IMR-90 (cell line): ENCODE measurements around the gene RHBDD2.

ENCODE experiments used
- BHLHE40 ChIP-seq: fragments of 150-350 bp; IDR thresholded peaks from 2 replicates; pipeline ENCODE4 v1.6.1; 2016; ENCODE audit warnings: mild to moderate bottlenecking, low read depth, low read length
- CTCF ChIP-seq: conservative IDR thresholded peaks from 2 replicates; pipeline ENCODE4 v1.5.1; 2012; ENCODE audit warnings: mild to moderate bottlenecking, low read depth, low read length, improper control_type of control experiment
- ELK1 ChIP-seq: fragments of 150-350 bp; IDR thresholded peaks from 2 replicates; pipeline ENCODE4 v1.6.1; 2016; ENCODE audit warnings: low read depth, mild to moderate bottlenecking, low read length, moderate library complexity, borderline replicate concordance
- FOS ChIP-seq: fragments of 150-350 bp; IDR thresholded peaks from 2 replicates; pipeline ENCODE4 v1.6.1; 2016; ENCODE audit warnings: low read depth, low read length
- MAFK ChIP-seq: IDR thresholded peaks from 2 replicates; pipeline ENCODE4 v1.6.1; 2012; ENCODE audit warnings: low read depth, low read length, improper control_type of control experiment
- MAZ ChIP-seq: IDR thresholded peaks from 2 replicates; pipeline ENCODE4 v1.6.1; 2012; ENCODE audit warnings: low read depth, mild to moderate bottlenecking, low read length, improper control_type of control experiment, moderate library complexity, borderline replicate concordance
- MXI1 ChIP-seq: IDR thresholded peaks from 2 replicates; pipeline ENCODE4 v1.6.1; 2012; ENCODE audit warnings: low read depth, mild to moderate bottlenecking, low read length, moderate library complexity, borderline replicate concordance
- NFE2L2 ChIP-seq: fragments of 150-350 bp; IDR thresholded peaks from 2 replicates; pipeline ENCODE4 v1.6.1; 2016; ENCODE audit warnings: low read depth, mild to moderate bottlenecking, low read length
- POLR2A ChIP-seq: IDR thresholded peaks from 2 replicates; pipeline ENCODE4 v1.6.1; 2012; ENCODE audit warnings: mild to moderate bottlenecking, low read depth, low read length
- RAD21 ChIP-seq: IDR thresholded peaks from 2 replicates; pipeline ENCODE4 v1.6.1; 2012; ENCODE audit warnings: low read length, improper control_type of control experiment
- RCOR1 ChIP-seq: IDR thresholded peaks from 2 replicates; pipeline ENCODE4 v1.6.1; 2012; ENCODE audit warnings: mild to moderate bottlenecking, low read length, improper control_type of control experiment; ENCODE audit not compliant: insufficient replicate concordance
- RFX5 ChIP-seq: IDR thresholded peaks from 2 replicates; pipeline ENCODE4 v1.8.0; 2012; ENCODE audit warnings: low read depth, mild to moderate bottlenecking, low read length, moderate library complexity
- SMC3 ChIP-seq: fragments of 150-350 bp; IDR thresholded peaks from 2 replicates; pipeline ENCODE4 v1.6.1; 2016; ENCODE audit warnings: low read depth, mild to moderate bottlenecking, antibody characterized with exemption, low read length, moderate library complexity
- USF2 ChIP-seq: fragments of 150-350 bp; IDR thresholded peaks from 2 replicates; pipeline ENCODE4 v1.6.1; 2017; ENCODE audit warnings: mild to moderate bottlenecking, antibody characterized with exemption, low read length, low read depth

- TF ChIP-seq CTCF, result no peak
- no peak for TF ChIP-seq RAD21
- no peak for TF ChIP-seq POLR2A
- no peak for TF ChIP-seq USF2
- no peak for TF ChIP-seq RFX5
- no peak for TF ChIP-seq RCOR1
- no peak for TF ChIP-seq SMC3
- no peak for TF ChIP-seq ELK1
- no peak for TF ChIP-seq MXI1
- TF ChIP-seq MAZ, result no peak
- TF ChIP-seq NFE2L2, result no peak
- no peak for TF ChIP-seq MAFK
- TF ChIP-seq BHLHE40, result no peak
- TF ChIP-seq FOS, result no peak
Measured at GRCh38 chr7:75889223-75889825, 10.5 kb downstream of the RHBDD2 start.
